GM15510 (cell line): ENCODE results near the gene ATG16L2.

Experiments used
- POLR2A ChIP-seq: IDR thresholded peaks from 3 replicates; pipeline ENCODE4 v1.6.1; 2011; ENCODE audit warnings: borderline replicate concordance; ENCODE audit not compliant: insufficient read length; ENCODE audit errors: extremely low read depth

Gene ATG16L2

GRCh38 chr11:72840780-72841179, 26.6 kb downstream of the ATG16L2 start:
- no peak for TF ChIP-seq POLR2A

GRCh38 chr11:72841397-72841796, 27.2 kb downstream of the ATG16L2 start:
- TF ChIP-seq POLR2A = no peak

- TF ChIP-seq POLR2A = no peak
Measured at GRCh38 chr11:72842126-72842525, 27.9 kb downstream of the ATG16L2 start.

- TF ChIP-seq POLR2A = no peak
Measured at GRCh38 chr11:72842653-72843330, 28.6 kb downstream of the ATG16L2 start.

GRCh38 chr11:72844356-72844755, 30.1 kb downstream of the ATG16L2 start:
- TF ChIP-seq POLR2A = no peak

GRCh38 chr11:72848846-72849466, 34.7 kb downstream of the ATG16L2 start:
- TF ChIP-seq POLR2A = no peak

- no peak for TF ChIP-seq POLR2A
Measured at GRCh38 chr11:72850832-72851231, 36.6 kb downstream of the ATG16L2 start.

GRCh38 chr11:72851726-72852125, 37.5 kb downstream of the ATG16L2 start:
- no peak for TF ChIP-seq POLR2A

- TF ChIP-seq POLR2A = no peak
Measured at GRCh38 chr11:72856065-72856464, 41.9 kb downstream of the ATG16L2 start.

- no peak for TF ChIP-seq POLR2A
Measured at GRCh38 chr11:72856551-72857345, 42.5 kb downstream of the ATG16L2 start.

- no peak for TF ChIP-seq POLR2A
Measured at GRCh38 chr11:72859126-72859525, 44.9 kb downstream of the ATG16L2 start.

- no peak for TF ChIP-seq POLR2A
Measured at GRCh38 chr11:72860010-72860409, 45.8 kb downstream of the ATG16L2 start.

GRCh38 chr11:72860592-72860991, 46.4 kb downstream of the ATG16L2 start:
- no peak for TF ChIP-seq POLR2A

GRCh38 chr11:72863091-72863490, 48.9 kb downstream of the ATG16L2 start:
- TF ChIP-seq POLR2A = no peak

GRCh38 chr11:72863916-72864315, 49.7 kb downstream of the ATG16L2 start:
- TF ChIP-seq POLR2A = no peak
